Panc1 (cell line): Measurements from ENCODE around the gene UBE2QL1. TPM values are rescaled to one million over a fixed set of nuclear protein-coding genes. Genes with fewer than 3 reads are reported as not detected.

Experiments used
- ATAC-seq: fragments of 200-7000 bp; cut with Tn5 transposase; 2 replicates; pipeline ENCODE4 v1.9.1; 2020; ENCODE audit warnings: mild to moderate bottlenecking, moderate library complexity
- BruUV-seq: library from RNA; stranded (reverse); fragments of 400-500 nt; replicated peaks from 2 replicates; lab custom pipeline; 2021; lab: Mats Ljungman, UMichigan
- CTCF ChIA-PET: fragments of 300-600 bp; sonication (Branson Sonifier 250); formaldehyde crosslinking; loops from one replicate; lab custom pipeline; 2022; ENCODE audit warnings: antibody characterized with exemption; lab: Charles Lee
- POLR2A ChIA-PET: fragments of 300-600 bp; sonication (Branson Sonifier 250); formaldehyde crosslinking; loops from one replicate; lab custom pipeline; 2022; ENCODE audit warnings: antibody characterized with exemption; lab: Charles Lee
- DNase-seq: peaks from one replicate; pipeline ENCODE4 v3.0.0-alpha.2; 2010; ENCODE audit warnings: low read depth, low spot score
- H3K27ac ChIP-seq: 2 replicates; pipeline ENCODE4 v1.5.1; 2011; ENCODE audit warnings: mild to moderate bottlenecking, low read length, inconsistent platforms
- H3K27me3 ChIP-seq: fragments of 200-500 bp; sonication (Bioruptor generic); 2 replicates; pipeline ENCODE4 v1.6.0; 2014; ENCODE audit warnings: low read length, inconsistent platforms; ENCODE audit not compliant: control insufficient read depth, insufficient read depth
- H3K36me3 ChIP-seq: fragments of 200-500 bp; sonication (Bioruptor generic); 2 replicates; pipeline ENCODE4 v1.5.1; 2014; ENCODE audit warnings: inconsistent platforms, mild to moderate bottlenecking, low read length, moderate library complexity; ENCODE audit not compliant: control insufficient read depth, insufficient read depth
- H3K4me1 ChIP-seq: 2 replicates; pipeline ENCODE4 v1.5.1; 2011; ENCODE audit warnings: inconsistent platforms, mild to moderate bottlenecking, low read length, moderate library complexity; ENCODE audit not compliant: control insufficient read depth, insufficient read depth
- H3K4me3 ChIP-seq, 2 experiments: 2 replicates each; pipeline ENCODE4 v1.5.1; 2011 to 2012; ENCODE audit warnings: low read depth in 2 of 2, low read length in 2 of 2, mild to moderate bottlenecking in 2 of 2, inconsistent platforms in 1 of 2, moderate library complexity in 1 of 2
- H3K9me3 ChIP-seq: fragments of 200-500 bp; sonication (Bioruptor generic); 2 replicates; pipeline ENCODE4 v1.5.1; 2014; ENCODE audit warnings: low read depth, mild to moderate bottlenecking, inconsistent platforms, low read length, moderate library complexity; ENCODE audit not compliant: control insufficient read depth, insufficient read depth
- POLR2AphosphoS5 ChIP-seq: IDR thresholded peaks from 2 replicates; pipeline ENCODE4 v1.6.1; 2012; ENCODE audit warnings: mild to moderate bottlenecking, low read depth, low read length, moderate library complexity
- SIN3A ChIP-seq: IDR thresholded peaks from 2 replicates; pipeline ENCODE4 v1.6.1; 2012; ENCODE audit warnings: low read depth, mild to moderate bottlenecking, low read length, moderate library complexity, borderline replicate concordance; ENCODE audit not compliant: insufficient read depth
- TCF7L2 ChIP-seq: IDR thresholded peaks from 2 replicates; pipeline ENCODE4 v1.6.1; 2011; ENCODE audit warnings: mild to moderate bottlenecking, low read depth, low read length, inconsistent platforms
- in situ Hi-C: cut with HindIII; loops from 2 replicates; pipeline ENCODE4 v1.10.0; 2016; ENCODE audit warnings: low sequenced_read_pairs, low pct_unique_long_range_greater_than_20kb
- intact Hi-C: fragments of 100-400 bp; cut with micrococcal nuclease; formaldehyde crosslinking; loops from one replicate; pipeline ENCODE4 v1.10.0; 2022; ENCODE audit not compliant: unreplicated experiment
- total RNA-seq: library from RNA; stranded (reverse); gene quantifications from one replicate; pipeline ENCODE4 v1.2.1, GENCODE V29; 2021; ENCODE audit not compliant: unreplicated experiment
- TF ChIP-seq, protein P1 (sequence below): fragments of 450-650 bp; IDR thresholded peaks from 2 replicates; pipeline ENCODE4 v1.5.1; 2017; ENCODE audit warnings: mild to moderate bottlenecking
- TF ChIP-seq, protein P2 (sequence below), 2 experiments: IDR thresholded peaks; 2 replicates each; pipeline ENCODE4 v1.6.1; 2011 to 2012; ENCODE audit warnings: low read depth in 2 of 2, control low read depth in 1 of 2, low read length in 1 of 2, mild to moderate bottlenecking in 1 of 2, moderate library complexity in 1 of 2; ENCODE audit not compliant: insufficient read depth in 1 of 2

UBE2QL1 gene
- total RNA-seq, 1 experiment from 2014 or later, result not detected

DNA sequence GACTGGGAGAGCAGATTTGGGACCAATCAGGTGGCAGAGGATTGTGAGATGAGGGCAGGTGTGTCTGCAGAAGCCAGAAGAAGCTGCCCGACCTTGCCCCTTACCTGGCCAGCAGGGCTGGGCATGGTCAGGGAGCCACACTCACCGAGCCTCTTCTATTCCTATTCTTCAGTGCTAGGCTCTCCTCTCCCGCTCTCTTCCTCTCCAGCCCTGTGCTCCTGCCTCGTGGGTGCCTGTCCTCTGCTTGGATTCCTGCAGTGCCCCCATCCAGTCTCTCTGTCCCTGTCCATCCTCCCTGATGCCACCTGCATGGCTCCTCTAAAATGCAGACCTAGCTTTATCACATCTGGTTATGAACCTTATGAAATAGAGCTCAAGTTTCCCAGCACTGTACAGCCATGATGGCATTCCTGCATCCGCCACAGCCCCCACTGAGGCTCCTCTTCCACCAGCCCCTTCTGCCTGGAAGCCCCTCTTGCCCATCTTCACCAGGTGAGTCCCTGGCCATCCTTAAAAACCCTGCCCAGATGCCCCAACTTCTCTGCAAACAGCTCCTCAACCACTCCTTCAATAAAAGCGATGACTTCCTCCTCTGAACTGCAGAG, 8.2 kb downstream of the UBE2QL1 start:
- no TSS peak for BruUV-seq

DNA sequence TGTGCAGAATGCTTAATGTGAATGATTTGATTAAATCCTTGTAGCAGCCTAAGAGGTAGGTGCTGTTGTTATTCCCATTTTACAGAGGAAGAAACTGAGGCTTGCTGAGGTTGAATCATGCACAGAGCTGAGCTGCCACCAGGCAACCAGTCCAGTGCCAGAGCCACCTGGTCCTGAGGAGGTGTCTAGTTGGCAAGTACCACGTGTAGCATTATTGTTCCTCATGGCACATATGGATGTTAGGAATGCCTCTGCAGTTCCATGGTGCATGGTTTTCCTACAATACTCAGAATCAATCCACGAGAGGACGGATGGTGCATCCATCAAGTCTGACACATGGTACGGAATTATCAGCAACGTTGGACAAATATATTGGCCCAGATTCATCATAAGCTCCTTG, 8.9 kb downstream of the UBE2QL1 start:
- CTCF ChIA-PET, result no interaction called here
- intact Hi-C loops (no loop called here), in situ Hi-C loops (no loop called here)
- no TSS peak for BruUV-seq
- Histone ChIP-seq H3K4me3 (no peak overlapping the region), H3K27ac (no peak overlapping the region), H3K4me1 (no peaks in the 10 kb centered on the region), H3K36me3 (no peaks in the 10 kb centered on the region), H3K9me3 (no peaks in the 10 kb centered on the region), H3K27me3 (peaks cover 25% of the 10 kb centered on the region)
- TF ChIP-seq TCF7L2 (no peak), SIN3A (no peak), POLR2AphosphoS5 (no peak)
- TF ChIP-seq, protein P1, sequence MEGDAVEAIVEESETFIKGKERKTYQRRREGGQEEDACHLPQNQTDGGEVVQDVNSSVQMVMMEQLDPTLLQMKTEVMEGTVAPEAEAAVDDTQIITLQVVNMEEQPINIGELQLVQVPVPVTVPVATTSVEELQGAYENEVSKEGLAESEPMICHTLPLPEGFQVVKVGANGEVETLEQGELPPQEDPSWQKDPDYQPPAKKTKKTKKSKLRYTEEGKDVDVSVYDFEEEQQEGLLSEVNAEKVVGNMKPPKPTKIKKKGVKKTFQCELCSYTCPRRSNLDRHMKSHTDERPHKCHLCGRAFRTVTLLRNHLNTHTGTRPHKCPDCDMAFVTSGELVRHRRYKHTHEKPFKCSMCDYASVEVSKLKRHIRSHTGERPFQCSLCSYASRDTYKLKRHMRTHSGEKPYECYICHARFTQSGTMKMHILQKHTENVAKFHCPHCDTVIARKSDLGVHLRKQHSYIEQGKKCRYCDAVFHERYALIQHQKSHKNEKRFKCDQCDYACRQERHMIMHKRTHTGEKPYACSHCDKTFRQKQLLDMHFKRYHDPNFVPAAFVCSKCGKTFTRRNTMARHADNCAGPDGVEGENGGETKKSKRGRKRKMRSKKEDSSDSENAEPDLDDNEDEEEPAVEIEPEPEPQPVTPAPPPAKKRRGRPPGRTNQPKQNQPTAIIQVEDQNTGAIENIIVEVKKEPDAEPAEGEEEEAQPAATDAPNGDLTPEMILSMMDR, result no peak
- TF ChIP-seq, protein P2, sequence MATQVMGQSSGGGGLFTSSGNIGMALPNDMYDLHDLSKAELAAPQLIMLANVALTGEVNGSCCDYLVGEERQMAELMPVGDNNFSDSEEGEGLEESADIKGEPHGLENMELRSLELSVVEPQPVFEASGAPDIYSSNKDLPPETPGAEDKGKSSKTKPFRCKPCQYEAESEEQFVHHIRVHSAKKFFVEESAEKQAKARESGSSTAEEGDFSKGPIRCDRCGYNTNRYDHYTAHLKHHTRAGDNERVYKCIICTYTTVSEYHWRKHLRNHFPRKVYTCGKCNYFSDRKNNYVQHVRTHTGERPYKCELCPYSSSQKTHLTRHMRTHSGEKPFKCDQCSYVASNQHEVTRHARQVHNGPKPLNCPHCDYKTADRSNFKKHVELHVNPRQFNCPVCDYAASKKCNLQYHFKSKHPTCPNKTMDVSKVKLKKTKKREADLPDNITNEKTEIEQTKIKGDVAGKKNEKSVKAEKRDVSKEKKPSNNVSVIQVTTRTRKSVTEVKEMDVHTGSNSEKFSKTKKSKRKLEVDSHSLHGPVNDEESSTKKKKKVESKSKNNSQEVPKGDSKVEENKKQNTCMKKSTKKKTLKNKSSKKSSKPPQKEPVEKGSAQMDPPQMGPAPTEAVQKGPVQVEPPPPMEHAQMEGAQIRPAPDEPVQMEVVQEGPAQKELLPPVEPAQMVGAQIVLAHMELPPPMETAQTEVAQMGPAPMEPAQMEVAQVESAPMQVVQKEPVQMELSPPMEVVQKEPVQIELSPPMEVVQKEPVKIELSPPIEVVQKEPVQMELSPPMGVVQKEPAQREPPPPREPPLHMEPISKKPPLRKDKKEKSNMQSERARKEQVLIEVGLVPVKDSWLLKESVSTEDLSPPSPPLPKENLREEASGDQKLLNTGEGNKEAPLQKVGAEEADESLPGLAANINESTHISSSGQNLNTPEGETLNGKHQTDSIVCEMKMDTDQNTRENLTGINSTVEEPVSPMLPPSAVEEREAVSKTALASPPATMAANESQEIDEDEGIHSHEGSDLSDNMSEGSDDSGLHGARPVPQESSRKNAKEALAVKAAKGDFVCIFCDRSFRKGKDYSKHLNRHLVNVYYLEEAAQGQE (IDR thresholded peaks at IDR 0.05; ENCODE audit: insufficient read depth in 1 of 2, low read depth in 2 of 2, low read length in 1 of 2), result no peak
- POLR2A ChIA-PET, result no interaction called here
- DNase-seq (no peak), ATAC-seq (no peak)

More for the DNA sequence above, 8.2 kb downstream of the UBE2QL1 start:
- intact Hi-C loops, result no loop called here
- H3K27me3 ChIP-seq, result peaks cover 31% of the 10 kb centered on the region
- TF ChIP-seq SIN3A (no peak), POLR2AphosphoS5 (no peak), TCF7L2 (no peak)
- TF ChIP-seq, protein P1, result no peak
- TF ChIP-seq, protein P2 (IDR thresholded peaks at IDR 0.05; ENCODE audit: insufficient read depth in 1 of 2, low read depth in 2 of 2, low read length in 1 of 2), result no peak
- in situ Hi-C loops, result no loop called here
- H3K36me3 ChIP-seq, result no peaks in the 10 kb centered on the region
- DNase-seq, result no peak
- ChIA-PET CTCF (no interaction called here), POLR2A (no interaction called here)
- no peak overlapping the region for H3K27ac ChIP-seq
- H3K4me3 ChIP-seq, result no peak overlapping the region
- H3K9me3 ChIP-seq, result no peaks in the 10 kb centered on the region
- ATAC-seq, result no peak
- H3K4me1 ChIP-seq, result no peaks in the 10 kb centered on the region
